RPMI8226 (cell line): Measurements from ENCODE around the gene DLG1.
"Not testable (repeated sequence)": the region's sequence is repeated elsewhere in the genome, so short reads cannot be mapped to it uniquely, and the experiment has no call there.

Experiments
- DNase-seq: peaks from one replicate; pipeline ENCODE4 v3.0.0-alpha.2; 2015

DLG1 gene

GRCh38 chr3:197283045-197283444, 15.4 kb downstream of the DLG1 start:
- DNase-seq: no peak

GRCh38 chr3:197281849-197282248, 16.6 kb downstream of the DLG1 start:
- no peak for DNase-seq

- DNase-seq: no peak
These were observed 18.3 kb downstream of the DLG1 start for GRCh38 chr3:197280156-197280555.

- no peak for DNase-seq
These were observed 19.5 kb downstream of the DLG1 start for GRCh38 chr3:197278933-197279332.

- not testable (repeated sequence) for DNase-seq
These were observed 21.6 kb downstream of the DLG1 start for GRCh38 chr3:197276808-197277207.

GRCh38 chr3:197270558-197271317, 27.7 kb downstream of the DLG1 start:
- DNase-seq: no peak

- DNase-seq: no peak
These were observed 29.4 kb downstream of the DLG1 start for GRCh38 chr3:197269024-197269423.

GRCh38 chr3:197268294-197268693, 30.1 kb downstream of the DLG1 start:
- DNase-seq: no peak

- DNase-seq: no peak
These were observed 32.1 kb downstream of the DLG1 start for GRCh38 chr3:197266331-197266730.

- no peak for DNase-seq
These were observed 35.7 kb downstream of the DLG1 start for GRCh38 chr3:197262709-197263108.

GRCh38 chr3:197261164-197261509, 37.3 kb downstream of the DLG1 start:
- no peak for DNase-seq

- DNase-seq: no peak
These were observed 37.8 kb downstream of the DLG1 start for GRCh38 chr3:197260491-197261163.

- DNase-seq: no peak
These were observed 39.3 kb downstream of the DLG1 start for GRCh38 chr3:197259096-197259495.

GRCh38 chr3:197258168-197258755, 40.1 kb downstream of the DLG1 start:
- no peak for DNase-seq

- DNase-seq: no peak
These were observed 40.7 kb downstream of the DLG1 start for GRCh38 chr3:197257711-197258110.

- DNase-seq: peak; percentile 62
These were observed 41.5 kb downstream of the DLG1 start for GRCh38 chr3:197256836-197257444.

- DNase-seq: no peak
These were observed 42.3 kb downstream of the DLG1 start for GRCh38 chr3:197256104-197256503.

- no peak for DNase-seq
These were observed 45.0 kb downstream of the DLG1 start for GRCh38 chr3:197253238-197253947.

- no peak for DNase-seq
These were observed 48.9 kb downstream of the DLG1 start for GRCh38 chr3:197249542-197249941.

GRCh38 chr3:197248341-197248740, 50.1 kb downstream of the DLG1 start:
- no peak for DNase-seq

- no peak for DNase-seq
These were observed 53.7 kb downstream of the DLG1 start for GRCh38 chr3:197244751-197245150.

- no peak for DNase-seq
These were observed 55.5 kb downstream of the DLG1 start for GRCh38 chr3:197242784-197243432.

- no peak for DNase-seq
These were observed 57.2 kb downstream of the DLG1 start for GRCh38 chr3:197241173-197241572.
